Measurements from ENCODE around the gene CISD1. TPM values are rescaled to one million over a fixed set of nuclear protein-coding genes. Genes with fewer than 3 reads are reported as not detected.

CISD1 gene
- total RNA-seq, 1 donor from 2014 or later = 23.7 TPM

- Histone ChIP-seq H3K27ac (no peak overlapping the region), H3K4me1 (no peaks in the 10 kb centered on the region), H3K27me3 (no peaks in the 10 kb centered on the region), H3K9me3 (no peaks in the 10 kb centered on the region), H3K36me3 (no peaks in the 10 kb centered on the region), H3K4me3 (no peak overlapping the region)
- no peak for ATAC-seq
- TF ChIP-seq CTCF (IDR thresholded peaks at IDR 0.05) = no peak
- intact Hi-C loops (cut with DNase I) = loop anchor here (5.0 kb wide), 1 partner anchor 117 kb away; no protein-coding TSS in a partner anchor
- DNase-seq = no peak
Measured at GRCh38 chr10:58293989-58294388, 25.0 kb downstream of the CISD1 start.

GRCh38 chr10:58299580-58299979 is 30.6 kb downstream of the CISD1 start:
- intact Hi-C loops (cut with DNase I) = no loop called here
- Histone ChIP-seq H3K9me3 (no peaks in the 10 kb centered on the region), H3K27ac (no peak overlapping the region), H3K27me3 (no peaks in the 10 kb centered on the region), H3K4me1 (no peaks in the 10 kb centered on the region), H3K36me3 (no peaks in the 10 kb centered on the region), H3K4me3 (no peak overlapping the region)
- TF ChIP-seq CTCF (IDR thresholded peaks at IDR 0.05) = peak; percentile 89
- ATAC-seq = peak; percentile 92
- no peak for DNase-seq

- intact Hi-C loops (cut with DNase I) = no loop called here
- no peak for TF ChIP-seq CTCF (IDR thresholded peaks at IDR 0.05)
- ATAC-seq = no peak
- DNase-seq = no peak
- Histone ChIP-seq H3K36me3 (no peaks in the 10 kb centered on the region), H3K4me3 (no peak overlapping the region), H3K9me3 (no peaks in the 10 kb centered on the region), H3K27ac (no peak overlapping the region), H3K27me3 (peaks cover 2% of the 10 kb centered on the region), H3K4me1 (no peaks in the 10 kb centered on the region)
Measured at GRCh38 chr10:58300676-58301075, 31.7 kb downstream of the CISD1 start.

- Histone ChIP-seq H3K27ac (no peak overlapping the region), H3K4me1 (no peaks in the 10 kb centered on the region), H3K9me3 (no peaks in the 10 kb centered on the region), H3K27me3 (peaks cover 9% of the 10 kb centered on the region), H3K36me3 (no peaks in the 10 kb centered on the region), H3K4me3 (no peak overlapping the region)
- intact Hi-C loops (cut with DNase I) = no loop called here
- no peak for TF ChIP-seq CTCF (IDR thresholded peaks at IDR 0.05)
- ATAC-seq (no peak), DNase-seq (no peak)
Measured at GRCh38 chr10:58302254-58302653, 33.3 kb downstream of the CISD1 start.

GRCh38 chr10:58304099-58304633 is 35.2 kb downstream of the CISD1 start:
- Histone ChIP-seq H3K27ac (no peak overlapping the region), H3K4me1 (no peaks in the 10 kb centered on the region), H3K4me3 (no peak overlapping the region), H3K9me3 (no peaks in the 10 kb centered on the region), H3K36me3 (no peaks in the 10 kb centered on the region), H3K27me3 (peaks cover 9% of the 10 kb centered on the region)
- ATAC-seq = no peak
- intact Hi-C loops (cut with DNase I) = no loop called here
- TF ChIP-seq CTCF (IDR thresholded peaks at IDR 0.05) = no peak
- DNase-seq = no peak

- no peaks in the 10 kb centered on the region for H3K36me3 ChIP-seq
- ATAC-seq = no peak
- H3K27ac ChIP-seq = no peak overlapping the region
- no peak overlapping the region for H3K4me3 ChIP-seq
- H3K27me3 ChIP-seq = peaks cover 9% of the 10 kb centered on the region
- TF ChIP-seq CTCF (IDR thresholded peaks at IDR 0.05) = no peak
- no peaks in the 10 kb centered on the region for H3K9me3 ChIP-seq
- DNase-seq = no peak
- intact Hi-C loops (cut with DNase I) = no loop called here
- no peaks in the 10 kb centered on the region for H3K4me1 ChIP-seq
Measured at GRCh38 chr10:58305821-58306220, 36.9 kb downstream of the CISD1 start.

Measured in upper lobe of right lung (tissue), 1 donor.